Stimulated activated naive CD8-positive, alpha-beta T cell treated with anti-CD3 and anti-CD28 coated beads, Interleukin-15, amount 100 ng/mL, for 72 hours (primary cell): ENCODE data around the gene TCAF1.
"Not testable (repeated sequence)": the region's sequence is repeated elsewhere in the genome, so short reads cannot be mapped to it uniquely, and the experiment has no call there.

Experiments used
- ATAC-seq: fragments of 150-1000 bp; cut with Tn5 transposase; 2 replicates; pipeline ENCODE4 v1.10.0; 2021; ENCODE audit warnings: mild to moderate bottlenecking, moderate library complexity
- DNase-seq, 2 donors: peaks; one replicate each; pipeline ENCODE4 v3.0.0; 2021 to 2022
- H3K27ac Mint-ChIP-seq, 2 donors: one replicate each; pipeline ENCODE4 v1.8.0; 2022; ENCODE audit warnings: mild to moderate bottlenecking in 2 of 2, mixed read lengths in 2 of 2, moderate library complexity in 2 of 2
- H3K27me3 Mint-ChIP-seq: one replicate; pipeline ENCODE4 v1.8.0; 2022; ENCODE audit warnings: mixed read lengths
- H3K4me1 Mint-ChIP-seq: one replicate; pipeline ENCODE4 v1.8.0; 2022; ENCODE audit warnings: mild to moderate bottlenecking, mixed read lengths
- H3K4me3 Mint-ChIP-seq, 2 donors: one replicate each; pipeline ENCODE4 v1.8.0; 2022; ENCODE audit warnings: mild to moderate bottlenecking in 2 of 2, mixed read lengths in 2 of 2, moderate library complexity in 1 of 2
- H3K9me3 Mint-ChIP-seq, 2 donors: one replicate each; pipeline ENCODE4 v1.8.0; 2022; ENCODE audit warnings: mixed read lengths in 2 of 2

The TCAF1 gene

DNA sequence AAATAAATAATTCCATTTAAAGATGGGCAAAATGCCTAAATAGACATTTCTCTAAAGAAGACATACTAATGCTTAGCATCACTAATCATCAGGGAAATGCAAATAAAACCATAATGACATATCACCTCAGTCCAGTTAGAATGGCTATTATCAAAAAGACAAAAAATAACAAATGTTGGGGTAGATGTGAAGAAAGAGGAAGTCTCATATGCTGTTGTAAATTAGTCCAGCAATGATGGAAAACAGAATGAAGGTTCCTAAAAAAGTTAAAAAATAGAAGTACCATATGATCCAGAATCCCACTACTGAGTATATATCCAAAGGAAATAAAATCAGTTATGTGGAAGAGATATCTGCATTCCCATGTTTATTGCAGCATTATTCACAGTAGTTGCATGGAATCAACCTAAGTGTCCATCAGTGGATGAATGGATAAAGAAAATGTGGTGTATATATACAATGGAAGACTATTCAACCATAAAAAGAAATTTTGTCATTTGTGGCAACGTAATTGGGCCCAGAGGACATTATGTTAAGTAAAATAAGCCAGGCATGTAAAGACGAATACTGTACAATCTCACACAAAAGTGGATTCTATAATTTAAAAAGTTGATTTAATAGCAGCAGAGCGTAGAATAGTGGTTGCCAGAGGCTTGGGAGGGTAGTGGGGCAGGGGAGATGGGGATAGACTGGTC, 52.0 kb downstream of the TCAF1 start:
- Mint-ChIP-seq H3K27me3 (no peaks in the 10 kb centered on the region), H3K4me3 (no peak overlapping the region), H3K27ac (no peak overlapping the region), H3K9me3 (peaks cover 0 to 5% of the 10 kb centered on the region in 2 donors), H3K4me1 (no peaks in the 10 kb centered on the region)
- DNase-seq = no peak
- no peak for ATAC-seq

- H3K4me1 Mint-ChIP-seq = no peaks in the 10 kb centered on the region
- H3K27me3 Mint-ChIP-seq = no peaks in the 10 kb centered on the region
- no peak overlapping the region for H3K27ac Mint-ChIP-seq
- ATAC-seq (no peak), DNase-seq (no peak)
- peaks cover 0 to 6% of the 10 kb centered on the region in 2 donors for H3K9me3 Mint-ChIP-seq
- no peak overlapping the region for H3K4me3 Mint-ChIP-seq
Measured at GRCh38 chr7:143848192-143848591, 53.8 kb downstream of the TCAF1 start.

- Mint-ChIP-seq H3K27ac (no peak overlapping the region), H3K4me1 (no peaks in the 10 kb centered on the region), H3K27me3 (no peaks in the 10 kb centered on the region), H3K9me3 (peaks cover 0 to 6% of the 10 kb centered on the region in 2 donors), H3K4me3 (no peak overlapping the region)
- ATAC-seq (no peak), DNase-seq (no peak)
Measured at GRCh38 chr7:143846692-143847091, 55.3 kb downstream of the TCAF1 start.

GRCh38 chr7:143841696-143842095, 60.3 kb downstream of the TCAF1 start:
- H3K27me3 Mint-ChIP-seq, H3K27ac Mint-ChIP-seq, H3K4me1 Mint-ChIP-seq, H3K9me3 Mint-ChIP-seq, DNase-seq, ATAC-seq, H3K4me3 Mint-ChIP-seq: not testable (repeated sequence)

DNA sequence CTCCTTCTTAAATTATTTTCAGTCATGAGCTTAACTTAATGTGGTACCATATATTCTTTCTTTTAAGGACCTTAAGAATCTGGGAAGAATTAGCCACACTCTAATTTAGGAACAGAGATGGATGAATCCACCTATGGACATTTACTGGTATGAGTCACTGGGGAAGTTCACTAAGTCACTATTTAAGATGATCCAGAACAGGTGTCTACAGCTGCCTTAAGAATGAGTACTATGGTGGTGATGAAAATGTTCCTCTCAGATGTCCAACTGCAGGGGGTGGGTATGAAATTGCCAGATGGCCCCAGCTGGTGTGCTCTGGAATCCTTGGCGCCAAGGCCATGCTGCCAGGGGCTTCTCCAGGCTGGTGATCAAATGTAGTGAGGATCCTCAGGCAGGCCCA, 61.9 kb downstream of the TCAF1 start:
- not testable (repeated sequence) for DNase-seq, H3K27ac Mint-ChIP-seq, H3K4me1 Mint-ChIP-seq, ATAC-seq, H3K9me3 Mint-ChIP-seq, H3K4me3 Mint-ChIP-seq, H3K27me3 Mint-ChIP-seq

DNA sequence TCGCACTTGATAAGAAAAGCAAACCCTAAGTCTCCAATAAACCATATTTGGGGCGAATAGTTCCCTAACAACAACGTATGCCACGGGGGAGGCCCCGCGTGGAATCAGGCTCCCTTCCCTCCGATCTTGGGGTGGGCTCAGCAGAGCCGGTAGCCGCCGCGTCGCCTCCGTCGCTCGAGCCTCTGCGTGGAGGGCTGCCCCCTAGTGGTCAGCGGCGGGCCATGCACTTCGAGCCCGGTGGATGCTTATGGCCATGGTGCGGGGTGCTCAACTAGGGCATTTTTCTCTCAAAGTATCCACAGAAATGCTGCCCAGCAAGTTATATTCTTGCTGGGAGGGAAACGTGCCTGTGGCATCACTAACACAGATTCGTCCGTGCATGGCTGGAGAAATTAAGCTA, 64.8 kb downstream of the TCAF1 start:
- H3K27ac Mint-ChIP-seq, H3K9me3 Mint-ChIP-seq, H3K27me3 Mint-ChIP-seq, H3K4me3 Mint-ChIP-seq, H3K4me1 Mint-ChIP-seq: not testable (repeated sequence)
- ATAC-seq (peak; percentile 69), DNase-seq (peak; percentile 92 to 94)

GRCh38 chr7:143836622-143837021, 65.4 kb downstream of the TCAF1 start:
- H3K9me3 Mint-ChIP-seq, H3K27me3 Mint-ChIP-seq, H3K4me1 Mint-ChIP-seq: not testable (repeated sequence)
- DNase-seq (peak; percentile 92 to 99), ATAC-seq (peak; percentile 88)
- H3K27ac Mint-ChIP-seq = peak overlapping the region; percentile 57 to 97
- peak overlapping the region; percentile 62 to 85 for H3K4me3 Mint-ChIP-seq

- H3K4me1 Mint-ChIP-seq, H3K27me3 Mint-ChIP-seq, H3K9me3 Mint-ChIP-seq, DNase-seq: not testable (repeated sequence)
- Mint-ChIP-seq H3K4me3 (peak overlapping the region in 1 of 2 donors; percentile 85), H3K27ac (peak overlapping the region in 1 of 2 donors; percentile 97)
- ATAC-seq = peak; percentile 66
Measured at GRCh38 chr7:143836088-143836487, 65.9 kb downstream of the TCAF1 start.

- not testable (repeated sequence) for H3K4me1 Mint-ChIP-seq, DNase-seq, H3K4me3 Mint-ChIP-seq, H3K27ac Mint-ChIP-seq, ATAC-seq, H3K9me3 Mint-ChIP-seq, H3K27me3 Mint-ChIP-seq
Measured at GRCh38 chr7:143826578-143826977, 75.4 kb downstream of the TCAF1 start.

DNA sequence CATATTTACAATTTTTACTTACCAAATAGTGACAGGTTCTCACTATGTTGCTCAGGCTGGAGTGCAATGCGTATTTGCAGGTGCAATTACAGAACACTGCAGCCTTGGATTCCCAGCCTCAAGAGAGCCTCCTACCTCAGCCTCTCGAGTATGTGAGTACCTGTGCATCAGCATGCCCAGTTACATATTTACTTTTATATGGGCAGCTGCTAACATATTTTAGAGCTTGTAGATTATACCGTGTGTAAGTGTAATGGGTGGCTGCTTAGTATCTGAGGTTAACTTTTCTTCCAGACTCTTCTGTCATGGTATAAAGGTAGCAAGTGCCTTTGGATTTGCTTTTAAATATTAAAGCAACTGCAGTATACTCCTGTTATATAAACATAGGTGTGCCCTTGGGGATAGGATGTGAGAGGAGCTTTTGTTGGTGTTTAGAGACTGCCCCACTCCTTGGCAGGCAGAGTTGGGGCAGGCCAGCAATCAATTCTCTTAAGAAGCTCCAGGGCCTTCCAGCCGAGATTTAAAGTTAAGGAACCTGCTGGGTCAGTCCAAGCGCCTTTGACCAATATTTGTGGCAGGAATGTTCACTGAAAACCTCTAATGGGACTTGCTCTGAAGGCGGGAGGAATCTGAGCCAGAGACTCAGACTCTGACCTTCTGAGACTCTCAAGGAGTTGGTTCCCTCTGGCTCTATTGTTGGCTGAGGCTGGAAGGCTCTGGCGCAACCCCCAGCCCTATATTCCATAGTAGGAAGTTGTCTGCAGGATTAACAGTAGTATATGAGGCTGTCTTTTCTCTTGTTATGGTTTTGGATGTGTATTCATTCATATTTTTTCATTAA, 77.5 kb downstream of the TCAF1 start:
- H3K27me3 Mint-ChIP-seq, H3K4me3 Mint-ChIP-seq, DNase-seq, ATAC-seq, H3K27ac Mint-ChIP-seq, H3K4me1 Mint-ChIP-seq, H3K9me3 Mint-ChIP-seq: not testable (repeated sequence)

GRCh38 chr7:143823634-143824294, 78.2 kb downstream of the TCAF1 start:
- not testable (repeated sequence) for H3K27ac Mint-ChIP-seq, DNase-seq, H3K4me3 Mint-ChIP-seq, H3K9me3 Mint-ChIP-seq, H3K27me3 Mint-ChIP-seq, H3K4me1 Mint-ChIP-seq, ATAC-seq

- H3K4me1 Mint-ChIP-seq, H3K4me3 Mint-ChIP-seq, DNase-seq, H3K27ac Mint-ChIP-seq, H3K27me3 Mint-ChIP-seq, H3K9me3 Mint-ChIP-seq: not testable (repeated sequence)
- ATAC-seq = peak; percentile 73
Measured at GRCh38 chr7:143821392-143822277, 80.3 kb downstream of the TCAF1 start.

DNA sequence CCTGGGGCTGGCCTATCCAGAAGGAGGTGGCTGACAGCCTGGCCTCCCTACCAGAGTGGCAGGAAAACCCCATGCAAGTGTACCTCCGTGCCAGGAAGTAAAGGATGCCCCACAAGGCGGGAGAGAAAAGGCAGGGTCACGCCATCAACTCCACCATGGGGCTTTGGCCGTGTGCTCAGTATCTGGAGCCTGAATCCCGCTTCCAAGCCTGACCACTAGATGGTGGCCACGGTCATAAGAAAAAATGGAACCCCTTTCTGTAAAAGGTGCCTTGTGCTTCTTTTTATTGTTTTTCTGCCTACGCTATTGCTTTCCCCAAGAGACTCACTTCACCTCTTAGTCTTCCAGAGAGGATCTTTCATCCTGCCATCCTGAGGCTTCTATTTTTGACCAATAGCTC, 84.1 kb downstream of the TCAF1 start:
- H3K4me3 Mint-ChIP-seq, H3K4me1 Mint-ChIP-seq, DNase-seq, ATAC-seq, H3K27ac Mint-ChIP-seq, H3K9me3 Mint-ChIP-seq, H3K27me3 Mint-ChIP-seq: not testable (repeated sequence)

GRCh38 chr7:143816471-143817133, 85.4 kb downstream of the TCAF1 start:
- ATAC-seq, DNase-seq, H3K27me3 Mint-ChIP-seq, H3K4me1 Mint-ChIP-seq, H3K4me3 Mint-ChIP-seq, H3K9me3 Mint-ChIP-seq, H3K27ac Mint-ChIP-seq: not testable (repeated sequence)

DNA sequence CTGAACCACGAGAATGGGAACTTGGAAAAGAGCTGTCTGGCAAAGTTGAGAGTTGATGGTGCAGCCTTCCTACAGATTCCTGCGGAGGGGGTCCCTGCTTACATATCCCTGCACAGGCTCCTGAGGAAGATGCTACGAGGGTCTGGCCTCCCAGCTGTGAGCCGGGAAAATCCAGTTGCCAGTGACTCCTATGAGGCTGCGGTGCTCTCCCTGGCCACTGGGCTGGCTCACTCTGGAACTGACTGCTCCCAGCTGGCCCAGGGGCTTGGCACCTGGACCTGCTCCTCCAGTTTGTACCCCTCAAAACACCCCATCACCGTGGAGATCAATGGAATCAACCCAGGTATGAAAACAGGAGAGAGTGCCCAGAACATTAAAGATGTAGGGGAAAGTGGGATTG, 91.3 kb downstream of the TCAF1 start:
- H3K27me3 Mint-ChIP-seq, DNase-seq, H3K9me3 Mint-ChIP-seq, H3K4me3 Mint-ChIP-seq, ATAC-seq, H3K27ac Mint-ChIP-seq, H3K4me1 Mint-ChIP-seq: not testable (repeated sequence)
